HEK293 (cell line): ENCODE measurements around the gene ADI1.

Source experiments
- ZNF629 ChIP-seq: fragments of 450-650 bp; formaldehyde crosslinking; IDR thresholded peaks from 2 replicates; pipeline ENCODE4 v1.5.1; 2017; ENCODE audit warnings: missing biosample characterization, missing genetic modification characterization
- TF ChIP-seq, protein P1 (sequence below): fragments of 450-650 bp; formaldehyde crosslinking; IDR thresholded peaks from 2 replicates; pipeline ENCODE4 v1.5.1; 2016; ENCODE audit warnings: missing biosample characterization, missing genetic modification characterization
- TF ChIP-seq, protein P2 (sequence below): fragments of 450-650 bp; formaldehyde crosslinking; IDR thresholded peaks from 2 replicates; pipeline ENCODE4 v1.5.1; 2017; ENCODE audit warnings: missing biosample characterization, mild to moderate bottlenecking, missing genetic modification characterization, moderate library complexity
- TF ChIP-seq, protein P3 (sequence below): fragments of 450-650 bp; formaldehyde crosslinking; IDR thresholded peaks from 2 replicates; pipeline ENCODE4 v1.5.1; 2016; ENCODE audit warnings: missing biosample characterization, missing genetic modification characterization, low read depth

DNA sequence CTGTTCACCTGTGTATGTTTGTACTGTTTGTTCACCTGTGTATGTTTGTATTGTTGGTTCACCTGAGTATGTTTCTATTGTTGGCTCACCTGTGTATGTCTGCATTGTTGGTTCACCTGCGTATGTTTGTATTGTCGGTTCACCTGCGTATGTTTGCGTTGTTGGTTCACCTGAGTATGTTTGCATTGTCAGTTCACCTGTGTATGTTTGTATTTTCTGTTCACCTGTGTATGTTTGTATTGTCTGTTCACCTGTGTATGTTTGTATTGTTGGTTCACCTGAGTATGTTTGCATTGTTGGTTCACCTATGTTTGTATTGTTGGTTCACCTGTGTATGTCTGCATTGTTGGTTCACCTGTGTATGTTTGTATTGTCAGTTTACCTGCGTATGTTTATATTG lies 14.6 kb downstream of the ADI1 start:
- TF ChIP-seq, protein P1, sequence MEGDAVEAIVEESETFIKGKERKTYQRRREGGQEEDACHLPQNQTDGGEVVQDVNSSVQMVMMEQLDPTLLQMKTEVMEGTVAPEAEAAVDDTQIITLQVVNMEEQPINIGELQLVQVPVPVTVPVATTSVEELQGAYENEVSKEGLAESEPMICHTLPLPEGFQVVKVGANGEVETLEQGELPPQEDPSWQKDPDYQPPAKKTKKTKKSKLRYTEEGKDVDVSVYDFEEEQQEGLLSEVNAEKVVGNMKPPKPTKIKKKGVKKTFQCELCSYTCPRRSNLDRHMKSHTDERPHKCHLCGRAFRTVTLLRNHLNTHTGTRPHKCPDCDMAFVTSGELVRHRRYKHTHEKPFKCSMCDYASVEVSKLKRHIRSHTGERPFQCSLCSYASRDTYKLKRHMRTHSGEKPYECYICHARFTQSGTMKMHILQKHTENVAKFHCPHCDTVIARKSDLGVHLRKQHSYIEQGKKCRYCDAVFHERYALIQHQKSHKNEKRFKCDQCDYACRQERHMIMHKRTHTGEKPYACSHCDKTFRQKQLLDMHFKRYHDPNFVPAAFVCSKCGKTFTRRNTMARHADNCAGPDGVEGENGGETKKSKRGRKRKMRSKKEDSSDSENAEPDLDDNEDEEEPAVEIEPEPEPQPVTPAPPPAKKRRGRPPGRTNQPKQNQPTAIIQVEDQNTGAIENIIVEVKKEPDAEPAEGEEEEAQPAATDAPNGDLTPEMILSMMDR (tag by site-specific recombination), result no peak
- TF ChIP-seq, protein P2, sequence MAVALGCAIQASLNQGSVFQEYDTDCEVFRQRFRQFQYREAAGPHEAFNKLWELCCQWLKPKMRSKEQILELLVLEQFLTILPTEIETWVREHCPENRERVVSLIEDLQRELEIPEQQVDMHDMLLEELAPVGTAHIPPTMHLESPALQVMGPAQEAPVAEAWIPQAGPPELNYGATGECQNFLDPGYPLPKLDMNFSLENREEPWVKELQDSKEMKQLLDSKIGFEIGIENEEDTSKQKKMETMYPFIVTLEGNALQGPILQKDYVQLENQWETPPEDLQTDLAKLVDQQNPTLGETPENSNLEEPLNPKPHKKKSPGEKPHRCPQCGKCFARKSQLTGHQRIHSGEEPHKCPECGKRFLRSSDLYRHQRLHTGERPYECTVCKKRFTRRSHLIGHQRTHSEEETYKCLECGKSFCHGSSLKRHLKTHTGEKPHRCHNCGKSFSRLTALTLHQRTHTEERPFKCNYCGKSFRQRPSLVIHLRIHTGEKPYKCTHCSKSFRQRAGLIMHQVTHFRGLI (tag by site-specific recombination), result no peak
- no peak for TF ChIP-seq ZNF629 (tag by site-specific recombination)
- TF ChIP-seq, protein P3, sequence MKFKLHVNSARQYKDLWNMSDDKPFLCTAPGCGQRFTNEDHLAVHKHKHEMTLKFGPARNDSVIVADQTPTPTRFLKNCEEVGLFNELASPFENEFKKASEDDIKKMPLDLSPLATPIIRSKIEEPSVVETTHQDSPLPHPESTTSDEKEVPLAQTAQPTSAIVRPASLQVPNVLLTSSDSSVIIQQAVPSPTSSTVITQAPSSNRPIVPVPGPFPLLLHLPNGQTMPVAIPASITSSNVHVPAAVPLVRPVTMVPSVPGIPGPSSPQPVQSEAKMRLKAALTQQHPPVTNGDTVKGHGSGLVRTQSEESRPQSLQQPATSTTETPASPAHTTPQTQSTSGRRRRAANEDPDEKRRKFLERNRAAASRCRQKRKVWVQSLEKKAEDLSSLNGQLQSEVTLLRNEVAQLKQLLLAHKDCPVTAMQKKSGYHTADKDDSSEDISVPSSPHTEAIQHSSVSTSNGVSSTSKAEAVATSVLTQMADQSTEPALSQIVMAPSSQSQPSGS (tag by site-specific recombination), result no peak
